ENCODE measurements around the gene KIAA0753.

KIAA0753 gene

DNA sequence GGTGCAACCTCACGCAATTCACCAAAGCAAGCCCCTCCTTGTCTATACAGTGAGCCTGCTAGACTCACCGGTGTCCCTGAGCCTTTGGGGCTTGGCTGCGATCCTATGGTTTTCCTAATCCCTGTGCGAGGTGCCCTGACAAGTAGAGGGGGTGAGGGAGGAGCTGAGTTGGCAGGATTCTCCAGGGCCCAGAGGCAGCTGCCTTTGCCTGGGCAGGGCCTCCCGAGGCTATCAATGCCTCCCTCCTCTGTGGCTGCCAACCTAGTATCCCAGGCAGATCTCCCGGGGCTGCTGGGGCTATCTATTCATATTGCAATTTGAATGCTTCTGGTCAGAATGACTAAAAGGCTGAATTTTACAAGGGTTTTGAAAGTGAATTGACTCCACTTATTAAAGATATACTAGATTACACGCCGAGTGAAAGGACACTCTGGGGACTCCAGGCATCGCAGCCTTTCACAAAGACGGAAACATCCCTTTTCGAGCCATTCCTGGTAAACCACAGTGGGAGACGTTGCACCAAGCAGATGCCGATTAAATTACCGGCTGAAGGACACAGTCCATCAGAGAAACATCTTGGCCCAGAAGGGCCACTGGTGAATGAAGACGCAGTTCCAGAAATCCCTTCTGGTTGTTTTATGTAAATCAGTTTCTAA is 72.9 kb downstream of the KIAA0753 start:
- TF ChIP-seq Cebpa-rat (IDR thresholded peaks at IDR 0.05), result no peak
- Histone ChIP-seq H3K36me3 (no peaks in the 10 kb centered on the region), H4K20me1 (no peaks in the 10 kb centered on the region), H3K27me3 (no peaks in the 10 kb centered on the region), H3K4me2 (no peak overlapping the region), H3K9me3 (no peaks in the 10 kb centered on the region), H3K27ac (no peak overlapping the region), H3K4me3 (no peak overlapping the region), H3K4me1 (peaks cover 32% of the 10 kb centered on the region), H3K9ac (no peak overlapping the region)

GRCh38 chr17:6561446-6561845 is 79.1 kb downstream of the KIAA0753 start:
- TF ChIP-seq Cebpa-rat (IDR thresholded peaks at IDR 0.05), result no peak
- no peaks in the 10 kb centered on the region for H3K36me3 ChIP-seq
- peaks cover 44% of the 10 kb centered on the region for H3K27me3 ChIP-seq

GRCh38 chr17:6560496-6560895 is 80.0 kb downstream of the KIAA0753 start:
- Histone ChIP-seq H3K4me2 (no peak overlapping the region), H3K27ac (no peak overlapping the region), H3K4me3 (no peak overlapping the region), H4K20me1 (peaks cover 41% of the 10 kb centered on the region), H3K9ac (no peak overlapping the region), H3K9me3 (no peaks in the 10 kb centered on the region), H3K27me3 (peaks cover 53% of the 10 kb centered on the region), H3K36me3 (no peaks in the 10 kb centered on the region), H3K4me1 (peaks cover 7% of the 10 kb centered on the region)
- TF ChIP-seq Cebpa-rat (IDR thresholded peaks at IDR 0.05), result no peak

More at GRCh38 chr17:6561446-6561845, 79.1 kb downstream of the KIAA0753 start:
- Histone ChIP-seq H4K20me1 (peaks cover 33% of the 10 kb centered on the region; the same call in 1 of the 2 replicates), H3K4me2 (no peak overlapping the region), H3K4me3 (no peak overlapping the region), H3K27ac (no peak overlapping the region), H3K4me1 (no peaks in the 10 kb centered on the region), H3K9me3 (no peaks in the 10 kb centered on the region), H3K9ac (no peak overlapping the region)

DNA sequence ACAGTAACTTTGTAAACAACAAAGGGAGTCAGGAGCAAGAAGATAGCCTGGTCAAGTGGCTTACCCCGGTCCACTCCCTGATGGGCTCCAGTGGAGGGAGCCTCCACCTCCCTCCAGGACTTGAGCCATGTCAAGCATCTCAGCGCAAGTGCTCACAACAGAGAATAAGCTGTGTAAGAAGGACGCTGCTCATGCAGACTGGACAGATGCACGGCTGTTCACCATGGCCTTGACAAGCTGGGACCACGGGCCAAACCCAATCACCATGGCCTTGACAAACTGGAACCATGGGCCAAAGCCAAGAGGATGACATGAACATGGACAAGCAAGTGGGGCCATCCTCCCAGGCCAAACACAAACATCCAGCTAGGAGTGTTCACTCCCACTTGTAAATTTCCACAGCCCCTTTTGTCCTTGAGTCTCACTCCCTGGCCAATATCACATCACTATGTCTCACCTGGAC is 80.7 kb downstream of the KIAA0753 start:
- no peaks in the 10 kb centered on the region for H3K9me3 ChIP-seq
- no peak overlapping the region for H3K4me3 ChIP-seq
- no peak for TF ChIP-seq Cebpa-rat (IDR thresholded peaks at IDR 0.05)
- H3K27ac ChIP-seq, result no peak overlapping the region
- peaks cover 13% of the 10 kb centered on the region for H3K4me1 ChIP-seq
- H3K36me3 ChIP-seq, result no peaks in the 10 kb centered on the region
- H3K9ac ChIP-seq, result no peak overlapping the region
- H3K4me2 ChIP-seq, result no peak overlapping the region
- peaks cover 48% of the 10 kb centered on the region for H4K20me1 ChIP-seq
- peaks cover 60% of the 10 kb centered on the region for H3K27me3 ChIP-seq

DNA sequence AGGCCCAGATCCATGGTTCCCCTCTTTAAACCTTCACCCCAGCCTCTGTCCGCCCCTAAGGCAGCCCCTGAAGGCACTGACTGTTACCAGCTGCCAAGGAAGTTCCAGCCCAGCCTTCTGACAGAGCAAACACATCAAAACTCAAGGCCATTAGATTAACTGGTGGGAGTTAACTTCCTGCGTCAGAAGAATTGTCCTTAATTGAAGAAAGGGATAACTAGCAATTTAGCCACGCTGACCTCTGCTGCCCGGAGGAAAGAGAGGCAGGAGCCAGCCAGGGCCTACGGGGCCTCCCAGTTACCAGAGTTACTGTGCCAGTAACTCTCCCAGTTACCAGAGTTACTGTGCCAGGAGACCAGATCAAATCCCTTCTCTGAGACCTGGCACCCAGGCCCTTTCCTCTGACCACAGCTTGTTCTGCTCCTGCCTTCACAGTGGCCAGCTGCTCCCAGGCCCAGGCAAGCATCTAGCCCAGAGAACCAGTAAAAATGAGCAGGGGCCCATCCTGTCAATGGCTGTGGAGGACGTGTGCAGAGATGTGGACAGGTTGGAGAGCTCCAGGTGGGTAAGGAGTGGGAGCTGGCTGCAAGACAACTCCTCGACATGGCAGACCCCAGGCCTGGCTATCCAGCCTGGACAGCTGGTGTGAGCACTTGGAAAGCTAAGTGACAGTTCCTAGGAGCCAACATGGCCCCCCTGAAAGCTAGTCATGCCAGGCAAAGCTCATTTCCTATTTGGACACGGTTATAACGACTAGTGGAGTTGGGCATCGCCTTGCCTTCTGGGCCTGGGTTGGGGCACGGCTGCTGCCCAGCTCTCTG is 81.4 kb downstream of the KIAA0753 start:
- no peak for TF ChIP-seq Cebpa-rat (IDR thresholded peaks at IDR 0.05)
- Histone ChIP-seq H4K20me1 (peaks cover 53% of the 10 kb centered on the region), H3K9me3 (no peaks in the 10 kb centered on the region), H3K36me3 (no peaks in the 10 kb centered on the region), H3K27me3 (peaks cover 67% of the 10 kb centered on the region), H3K9ac (no peak overlapping the region), H3K4me3 (no peak overlapping the region), H3K4me2 (no peak overlapping the region), H3K27ac (no peak overlapping the region), H3K4me1 (peaks cover 13% of the 10 kb centered on the region)

GRCh38 chr17:6558276-6558675 is 82.2 kb downstream of the KIAA0753 start:
- TF ChIP-seq Cebpa-rat (IDR thresholded peaks at IDR 0.05), result no peak
- Histone ChIP-seq H3K27me3 (peaks cover 75% of the 10 kb centered on the region), H3K9me3 (no peaks in the 10 kb centered on the region), H3K27ac (no peak overlapping the region), H3K4me3 (no peak overlapping the region), H4K20me1 (peaks cover 53% of the 10 kb centered on the region), H3K4me2 (no peak overlapping the region), H3K4me1 (peaks cover 13% of the 10 kb centered on the region), H3K36me3 (no peaks in the 10 kb centered on the region), H3K9ac (no peak overlapping the region)

DNA sequence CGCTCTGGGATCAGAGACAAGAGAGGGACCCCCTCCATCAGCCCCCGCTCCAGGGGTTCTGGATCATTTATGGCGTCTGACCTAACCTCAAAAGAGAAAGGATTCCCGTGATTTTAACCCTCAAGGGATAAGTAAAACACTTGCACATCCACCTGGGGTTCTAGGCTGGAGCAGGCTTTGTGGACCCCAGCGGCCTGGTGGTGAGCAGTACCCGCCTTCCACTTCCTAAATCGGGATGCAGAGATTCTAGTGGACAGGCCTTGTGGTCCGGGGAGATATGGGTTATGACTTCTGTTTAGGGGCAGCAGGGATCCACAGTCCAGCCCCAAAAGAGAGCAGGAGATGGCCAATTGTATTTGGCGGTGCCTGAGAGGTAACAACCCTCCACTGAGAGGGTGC is 83.5 kb downstream of the KIAA0753 start:
- H3K4me2 ChIP-seq, result no peak overlapping the region
- peaks cover 85% of the 10 kb centered on the region for H3K27me3 ChIP-seq
- H3K9ac ChIP-seq, result no peak overlapping the region
- H3K27ac ChIP-seq, result no peak overlapping the region
- H3K4me1 ChIP-seq, result peaks cover 13% of the 10 kb centered on the region
- H3K9me3 ChIP-seq, result no peaks in the 10 kb centered on the region
- no peaks in the 10 kb centered on the region for H3K36me3 ChIP-seq
- H4K20me1 ChIP-seq, result peaks cover 53% of the 10 kb centered on the region
- TF ChIP-seq Cebpa-rat (IDR thresholded peaks at IDR 0.05), result no peak
- H3K4me3 ChIP-seq, result peak overlapping the region; percentile 62; the same call in 1 of the 2 replicates

DNA sequence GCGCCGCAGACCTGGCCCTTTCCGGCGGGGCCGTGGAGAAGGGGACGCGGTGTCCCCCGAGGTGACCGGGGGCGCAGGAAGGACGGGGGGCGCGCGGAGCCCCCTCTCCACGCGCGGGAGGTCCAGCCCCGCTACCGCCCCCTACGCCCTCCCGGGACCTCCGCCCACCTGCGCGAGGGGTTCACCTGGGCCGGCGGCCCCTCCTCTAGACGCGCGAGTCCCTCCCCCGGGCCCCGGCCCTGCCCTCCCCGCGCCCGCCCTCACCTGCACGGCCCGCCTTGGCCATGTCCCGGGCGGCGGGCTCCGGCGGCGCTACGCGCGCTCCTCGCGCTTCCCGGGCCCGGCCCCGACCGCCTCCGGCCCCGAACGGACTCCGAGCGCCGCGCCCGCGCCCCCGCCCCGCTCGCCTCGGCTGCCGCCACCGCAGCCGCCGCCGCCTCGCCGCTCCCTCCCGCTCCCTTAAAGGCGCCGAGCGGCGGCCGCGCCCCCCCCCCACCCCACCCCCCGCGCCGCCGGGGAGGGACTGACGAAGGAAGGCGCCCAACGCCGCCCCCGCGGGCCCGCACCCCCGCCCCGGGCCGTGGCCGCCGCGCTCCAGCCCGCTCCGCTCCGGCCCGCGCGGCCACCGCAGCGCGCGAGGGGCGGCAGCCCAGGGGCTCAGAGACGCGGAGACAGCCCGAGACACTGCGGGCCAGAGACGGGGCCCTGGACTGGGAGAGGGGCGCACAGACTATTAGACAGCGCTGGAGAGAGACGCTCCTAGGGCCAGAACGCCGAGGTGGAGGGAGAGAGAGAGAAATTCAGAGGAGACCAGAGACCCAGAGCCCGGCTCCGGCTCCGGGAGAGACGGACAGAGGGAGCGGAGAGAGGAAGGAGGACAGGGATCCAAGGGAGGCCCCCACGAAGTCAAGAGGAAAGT is 84.1 kb downstream of the KIAA0753 start, which contains the start of gene PITPNM3:
Gene PITPNM3, minus strand, starts transcription at position 435 of the 919 bp plus-strand sequence. Its CDS starts 149 bp downstream, at position 286.
- Histone ChIP-seq H3K27ac (no peak within 1 kb of the TSS), H3K4me3 (peak within 1 kb of the TSS; percentile 62), H4K20me1 (peaks cover 53% of the 10 kb centered on the region), H3K36me3 (no peaks in the 10 kb centered on the region), H3K4me2 (peak within 1 kb of the TSS; percentile 88), H3K9ac (no peak within 1 kb of the TSS), H3K27me3 (peaks cover 87% of the 10 kb centered on the region), H3K4me1 (peaks cover 13% of the 10 kb centered on the region), H3K9me3 (no peaks in the 10 kb centered on the region)
- no peak for TF ChIP-seq Cebpa-rat (IDR thresholded peaks at IDR 0.05)

DNA sequence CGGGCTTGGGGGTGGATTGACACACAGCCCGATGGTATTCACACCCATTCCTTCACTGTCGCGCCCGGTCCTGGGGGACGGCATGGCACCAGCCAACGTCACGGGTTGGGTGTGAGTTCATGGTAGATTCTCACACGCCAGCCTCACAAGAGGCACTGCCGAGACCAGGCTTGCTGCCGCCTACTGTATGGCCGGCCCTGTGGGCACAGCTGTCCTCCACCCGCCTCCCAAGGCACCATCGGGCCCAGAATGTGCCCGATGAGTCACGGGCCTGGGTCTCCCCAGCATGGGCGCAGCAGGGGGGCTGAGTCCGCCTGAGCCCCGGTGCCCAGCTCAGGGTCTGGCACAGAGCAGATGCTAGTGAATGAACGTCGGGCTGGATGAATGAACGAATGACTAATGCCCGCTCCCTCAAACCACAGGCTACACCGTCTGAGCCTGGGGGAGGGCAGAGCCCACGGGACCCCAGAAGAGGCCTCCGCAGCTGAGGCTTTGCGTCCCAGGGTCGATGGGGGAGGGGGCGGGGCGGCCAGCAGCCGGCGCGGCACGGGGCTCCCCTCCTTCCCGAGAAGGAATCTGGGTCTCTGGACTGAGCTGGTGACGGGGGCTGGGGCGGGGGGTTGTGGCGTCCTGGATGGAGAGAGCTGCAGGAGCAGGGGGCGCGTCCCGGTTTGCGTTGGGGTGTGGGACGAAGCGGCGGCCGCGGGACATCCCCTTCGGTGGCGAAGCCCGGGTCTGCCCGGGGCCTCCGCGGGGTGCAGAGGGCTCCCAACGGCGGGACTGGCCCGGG is 85.0 kb downstream of the KIAA0753 start:
- Histone ChIP-seq H4K20me1 (peaks cover 53% of the 10 kb centered on the region), H3K9ac (no peak overlapping the region), H3K4me3 (peak overlapping the region; percentile 62), H3K4me1 (peaks cover 13% of the 10 kb centered on the region), H3K27me3 (peaks cover 84% of the 10 kb centered on the region), H3K9me3 (no peaks in the 10 kb centered on the region), H3K36me3 (no peaks in the 10 kb centered on the region), H3K4me2 (peak overlapping the region; percentile 88), H3K27ac (no peak overlapping the region)
- TF ChIP-seq Cebpa-rat (IDR thresholded peaks at IDR 0.05), result no peak
